OCI-LY3 (cell line): ENCODE data around the gene UGT1A1.

Source experiments
- EZH2phosphoT487 ChIP-seq: fragments of 200-600 bp; shearing (Covaris generic); IDR thresholded peaks from 2 replicates; pipeline ENCODE4 v1.6.1; 2018; ENCODE audit warnings: antibody characterized with exemption, mixed run types, low read depth
- TF ChIP-seq, protein P1 (sequence below): fragments of 200-600, 300-600 bp; sonication (generic); IDR thresholded peaks from 2 replicates; pipeline ENCODE4 v1.5.1; 2014; ENCODE audit warnings: antibody characterized with exemption, low read length, low read depth

DNA sequence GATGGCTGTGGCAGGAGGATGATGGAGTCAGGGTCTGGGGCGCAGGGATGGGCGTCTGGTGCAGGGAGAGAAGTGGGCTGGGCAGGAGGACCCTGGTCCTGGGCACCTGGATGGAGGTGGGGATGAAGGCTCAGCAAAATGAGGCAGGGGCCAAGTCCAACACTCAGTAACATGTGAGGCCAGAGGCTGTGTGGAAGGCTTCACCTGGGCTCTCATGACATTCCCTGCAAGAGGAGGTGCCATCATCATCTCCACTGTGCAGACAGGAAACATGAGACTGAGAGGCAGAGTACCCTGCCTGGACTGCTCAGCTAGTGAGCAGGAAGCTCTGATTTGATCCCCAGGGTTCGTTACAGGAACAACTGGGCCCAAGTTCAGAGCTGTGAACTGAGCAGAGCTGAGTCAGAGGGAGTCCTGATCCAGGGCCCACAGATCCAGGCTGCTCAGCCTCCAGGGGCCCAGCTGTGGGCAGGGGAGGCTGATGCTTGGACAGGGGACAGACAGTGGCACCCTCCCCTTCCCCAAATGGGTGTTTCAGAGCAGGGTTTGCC is 57.4 kb downstream of the UGT1A1 start:
- TF ChIP-seq, protein P1, sequence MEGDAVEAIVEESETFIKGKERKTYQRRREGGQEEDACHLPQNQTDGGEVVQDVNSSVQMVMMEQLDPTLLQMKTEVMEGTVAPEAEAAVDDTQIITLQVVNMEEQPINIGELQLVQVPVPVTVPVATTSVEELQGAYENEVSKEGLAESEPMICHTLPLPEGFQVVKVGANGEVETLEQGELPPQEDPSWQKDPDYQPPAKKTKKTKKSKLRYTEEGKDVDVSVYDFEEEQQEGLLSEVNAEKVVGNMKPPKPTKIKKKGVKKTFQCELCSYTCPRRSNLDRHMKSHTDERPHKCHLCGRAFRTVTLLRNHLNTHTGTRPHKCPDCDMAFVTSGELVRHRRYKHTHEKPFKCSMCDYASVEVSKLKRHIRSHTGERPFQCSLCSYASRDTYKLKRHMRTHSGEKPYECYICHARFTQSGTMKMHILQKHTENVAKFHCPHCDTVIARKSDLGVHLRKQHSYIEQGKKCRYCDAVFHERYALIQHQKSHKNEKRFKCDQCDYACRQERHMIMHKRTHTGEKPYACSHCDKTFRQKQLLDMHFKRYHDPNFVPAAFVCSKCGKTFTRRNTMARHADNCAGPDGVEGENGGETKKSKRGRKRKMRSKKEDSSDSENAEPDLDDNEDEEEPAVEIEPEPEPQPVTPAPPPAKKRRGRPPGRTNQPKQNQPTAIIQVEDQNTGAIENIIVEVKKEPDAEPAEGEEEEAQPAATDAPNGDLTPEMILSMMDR = no peak
- TF ChIP-seq EZH2phosphoT487 = no peak
